Activated CD8-positive, alpha-beta memory T cell treated with anti-CD3 and anti-CD28 coated beads for 24 hours (primary cell): ENCODE data around the gene LDLRAD4.
A peak's percentile ranks its signal among the peaks of the same experiment; 100 is the strongest.
"Not testable (repeated sequence)": the region's sequence is repeated elsewhere in the genome, so short reads cannot be mapped to it uniquely, and the experiment has no call there.

Experiments used
- DNase-seq: peaks from one replicate; pipeline ENCODE4 v3.0.0-alpha.2; 2020

LDLRAD4 gene

DNA sequence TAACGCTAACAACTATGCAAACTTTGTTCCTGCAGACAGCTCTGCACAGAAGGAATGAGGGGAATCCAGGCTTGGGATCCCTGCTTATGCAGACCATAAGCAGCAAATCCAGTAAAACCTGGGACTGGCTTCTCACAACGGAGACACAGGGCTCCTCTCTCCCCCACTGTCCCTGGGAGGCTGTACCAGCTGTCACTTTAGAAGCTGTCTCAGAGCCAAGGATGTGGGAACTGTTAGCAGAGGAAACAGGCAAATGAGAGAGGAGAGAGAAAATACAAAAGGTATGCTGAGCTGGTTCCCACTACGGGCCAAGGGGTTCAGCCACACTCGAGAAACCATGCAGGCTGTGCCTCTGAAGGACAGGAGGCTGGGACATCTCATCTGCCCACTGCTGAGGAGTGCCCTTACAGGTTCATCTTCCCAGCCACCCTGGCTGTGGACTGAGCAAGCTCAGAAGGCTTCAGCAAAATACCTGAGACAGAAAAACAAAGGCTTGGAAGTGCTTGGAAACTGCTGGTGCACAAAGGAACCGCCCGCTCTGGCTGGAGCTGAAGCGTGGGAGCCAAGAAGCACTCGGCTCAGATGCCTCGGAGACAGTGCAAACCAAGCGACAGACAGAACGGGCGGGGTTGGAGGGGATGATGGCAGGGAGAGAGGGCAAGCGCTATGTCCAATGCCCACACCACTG, 435.3 kb downstream of the LDLRAD4 start:
- DNase-seq: peak; percentile 28

DNA sequence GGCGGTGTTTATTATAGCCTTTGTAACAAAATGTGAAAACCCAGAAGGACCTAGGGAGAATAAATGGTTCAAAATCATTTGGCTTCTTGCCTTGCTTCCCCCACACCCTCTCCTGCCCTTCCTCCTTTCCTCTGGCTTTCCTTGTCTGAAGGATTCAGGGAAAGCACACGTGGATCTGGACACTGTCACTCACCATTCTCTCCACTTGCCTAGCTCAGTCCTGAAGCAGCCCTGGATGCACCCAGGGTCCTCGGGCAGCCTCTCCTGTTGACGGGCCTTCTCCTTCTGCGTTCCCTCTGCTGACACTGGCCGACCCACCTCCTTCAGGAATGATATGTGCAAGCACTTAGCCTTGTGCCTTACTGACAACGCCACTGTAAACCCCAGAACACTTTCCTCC, 439.4 kb downstream of the LDLRAD4 start:
- no peak for DNase-seq

DNA sequence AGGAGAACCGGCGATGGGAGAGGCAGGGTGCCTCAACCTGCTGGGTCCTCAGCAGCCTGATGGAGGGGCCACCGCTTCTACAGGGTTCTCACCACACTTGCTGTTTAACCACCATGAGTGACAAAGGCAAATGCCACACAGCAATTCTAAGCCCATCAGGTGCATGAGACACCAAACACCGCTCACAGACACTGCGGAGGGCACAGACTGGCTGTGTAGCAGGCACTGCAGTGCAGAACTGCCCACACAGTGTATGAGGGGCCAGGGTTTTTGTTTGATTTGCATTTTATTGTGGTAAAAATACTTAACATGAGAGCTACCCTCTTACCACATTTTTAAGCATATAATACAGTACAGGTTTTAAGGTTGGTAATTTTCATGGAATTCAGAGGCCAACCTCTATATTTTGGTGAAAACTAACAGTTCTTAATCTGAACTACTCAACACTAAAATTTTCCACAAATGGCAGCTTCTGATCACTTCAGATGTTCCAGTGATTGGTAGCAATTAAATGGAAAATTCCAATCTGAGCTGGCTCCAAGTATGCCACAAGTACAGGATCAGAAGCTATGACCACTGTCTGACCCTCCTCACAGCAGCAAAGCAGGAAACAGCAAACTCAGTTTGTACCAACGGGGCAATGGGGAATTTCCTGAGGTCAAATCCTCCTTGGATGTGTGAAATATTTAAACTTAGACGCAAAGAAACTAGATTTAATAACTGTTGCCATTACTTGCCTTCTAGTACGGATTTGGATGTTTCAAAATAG, 440.1 kb downstream of the LDLRAD4 start:
- no peak for DNase-seq

DNA sequence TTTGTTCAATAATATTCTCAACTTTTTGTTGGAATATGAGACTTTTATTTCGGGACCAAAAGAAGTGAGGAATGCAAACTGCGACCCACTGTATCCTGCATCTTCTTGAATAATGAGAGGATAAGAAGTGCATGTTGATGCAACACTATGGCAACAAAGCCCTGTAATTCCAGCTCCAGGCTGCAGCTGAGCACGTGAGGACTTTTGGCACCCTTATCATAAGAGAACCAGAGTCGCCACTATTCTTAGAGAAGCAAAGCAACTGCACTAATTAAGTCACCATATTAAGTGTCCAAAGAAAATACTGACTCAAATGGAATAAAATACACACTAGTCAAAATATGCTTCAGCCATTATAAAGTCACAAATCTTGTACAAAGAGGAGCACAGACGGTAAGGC, 441.9 kb downstream of the LDLRAD4 start:
- DNase-seq: no peak

DNA sequence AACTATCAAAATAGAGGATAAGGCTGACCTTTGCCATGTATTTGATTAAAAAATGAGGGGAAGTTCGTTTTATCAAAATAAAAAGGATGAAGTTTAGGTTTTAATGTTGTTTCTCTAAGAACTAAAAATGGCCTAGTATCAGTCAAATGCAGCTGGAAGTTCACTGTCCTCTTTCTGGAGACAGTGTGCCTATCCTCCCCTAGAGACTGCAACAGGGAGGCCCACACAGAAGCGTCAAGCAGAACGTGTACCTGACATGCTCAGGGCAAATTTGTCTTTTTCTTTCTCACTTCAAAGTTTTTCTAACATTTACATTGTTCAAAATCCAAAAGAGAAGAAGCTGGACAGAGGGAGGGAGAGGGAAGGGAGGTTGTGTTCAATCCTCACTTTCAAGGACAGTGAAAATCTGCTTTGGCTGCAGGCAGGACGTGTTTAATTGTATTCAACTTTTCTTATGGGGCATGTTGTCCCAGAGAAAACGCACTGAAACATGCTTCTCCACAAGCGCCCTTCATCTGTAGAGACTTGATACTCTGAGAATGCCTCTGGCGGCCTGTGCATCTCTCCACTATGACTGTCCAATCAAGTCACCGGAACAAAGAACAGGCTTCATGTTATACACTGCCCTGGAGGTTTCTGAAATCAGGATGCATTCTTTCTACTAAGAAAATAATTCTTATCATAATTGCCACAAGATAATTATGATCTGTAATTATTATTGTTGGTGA, 442.7 kb downstream of the LDLRAD4 start:
- DNase-seq: no peak

DNA sequence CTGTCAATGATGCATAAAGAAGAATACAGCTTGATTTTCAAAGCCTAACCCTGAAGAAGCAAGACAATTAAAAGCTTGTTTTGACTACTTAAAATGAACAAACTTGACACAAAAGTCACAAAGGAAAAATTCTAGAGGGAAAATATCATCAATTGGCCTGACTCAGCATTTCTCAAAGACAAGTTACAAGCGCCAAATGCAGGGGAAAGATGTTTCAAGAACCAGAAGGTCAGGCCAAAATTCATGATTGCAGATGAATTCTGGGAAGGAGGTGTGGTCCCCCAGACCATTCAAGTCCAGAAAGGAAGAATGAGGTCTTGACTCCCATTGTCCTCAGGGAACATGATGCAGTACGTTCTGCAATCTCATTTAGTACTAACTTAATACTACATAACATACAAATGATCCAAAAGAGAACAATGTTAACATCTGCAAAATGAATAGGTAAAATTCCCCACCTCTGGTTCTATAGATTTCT, 443.3 kb downstream of the LDLRAD4 start:
- no peak for DNase-seq

DNA sequence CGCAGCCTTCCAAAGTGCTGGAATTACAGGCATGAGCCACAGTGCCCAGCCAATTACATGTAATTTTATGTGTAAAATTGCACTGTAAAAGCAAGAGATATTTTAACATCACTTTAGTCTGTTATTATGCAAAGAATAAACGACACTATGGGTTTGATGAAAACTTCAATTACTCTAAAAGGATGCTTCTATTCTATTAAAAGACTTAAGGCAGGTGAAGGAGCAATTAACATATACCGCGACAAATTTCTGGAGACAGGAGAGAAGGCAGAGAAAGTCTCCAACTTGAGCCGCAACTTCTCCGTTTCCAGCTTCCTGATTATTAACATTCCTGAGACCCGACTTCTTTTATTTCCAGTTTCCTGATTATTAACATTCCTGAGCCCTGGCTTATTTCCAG, 454.1 kb downstream of the LDLRAD4 start:
- DNase-seq: no peak

DNA sequence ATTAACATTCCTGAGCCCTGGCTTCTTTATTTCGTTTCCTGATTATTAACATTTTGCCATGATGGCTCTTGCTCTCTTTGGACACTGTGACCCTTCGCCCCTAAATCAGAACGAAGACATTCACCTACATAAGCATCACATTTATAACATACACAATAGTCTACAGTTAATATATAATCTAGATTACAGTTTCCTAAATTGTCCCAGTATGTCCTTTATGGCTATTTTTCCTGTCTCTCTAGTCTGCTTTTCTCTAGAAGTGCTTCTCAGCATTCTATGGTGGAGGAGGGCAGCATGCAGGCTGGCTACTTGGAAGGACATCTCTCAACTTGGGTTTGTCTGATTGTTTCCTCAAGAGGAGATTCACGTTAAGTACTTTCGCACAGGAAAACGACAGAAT, 457.9 kb downstream of the LDLRAD4 start:
- DNase-seq: no peak

DNA sequence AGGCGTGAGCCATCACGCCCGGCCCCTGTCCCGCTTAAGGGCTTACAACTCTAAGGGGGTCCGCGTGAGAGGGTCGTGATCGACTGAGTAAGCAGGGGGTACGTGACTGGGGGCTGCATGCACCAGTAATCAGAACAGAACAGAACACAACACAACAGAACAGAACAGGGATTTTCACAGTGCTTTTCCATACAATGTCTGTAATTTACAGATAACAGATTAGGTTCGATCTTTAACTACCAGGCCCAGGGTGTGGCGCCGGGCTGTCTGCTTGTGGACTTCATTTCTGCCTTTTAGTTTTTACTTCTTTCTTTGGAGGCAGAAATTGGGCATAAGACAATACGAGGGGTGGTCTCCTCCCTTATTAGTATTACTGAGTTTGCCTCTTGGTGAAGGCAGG, 458.8 kb downstream of the LDLRAD4 start:
- not testable (repeated sequence) for DNase-seq

DNA sequence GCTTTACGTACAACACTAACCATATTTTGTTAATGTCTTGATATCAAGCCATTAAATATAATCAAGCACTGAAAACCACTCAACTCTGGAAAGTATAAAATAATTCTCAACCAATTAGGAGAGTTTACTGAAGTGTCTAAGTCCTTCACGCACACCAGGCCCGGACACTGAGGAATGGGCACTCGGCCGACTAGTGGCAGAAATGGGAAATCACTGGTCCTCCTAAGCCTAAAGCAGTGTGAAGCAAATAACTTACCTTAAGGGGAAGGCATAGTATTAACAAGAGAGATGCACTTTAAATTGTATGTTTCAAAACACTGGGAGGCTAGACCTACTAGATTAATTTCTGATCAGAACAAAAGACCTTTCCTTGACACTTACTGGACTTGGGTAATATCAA, 462.1 kb downstream of the LDLRAD4 start:
- DNase-seq: no peak

DNA sequence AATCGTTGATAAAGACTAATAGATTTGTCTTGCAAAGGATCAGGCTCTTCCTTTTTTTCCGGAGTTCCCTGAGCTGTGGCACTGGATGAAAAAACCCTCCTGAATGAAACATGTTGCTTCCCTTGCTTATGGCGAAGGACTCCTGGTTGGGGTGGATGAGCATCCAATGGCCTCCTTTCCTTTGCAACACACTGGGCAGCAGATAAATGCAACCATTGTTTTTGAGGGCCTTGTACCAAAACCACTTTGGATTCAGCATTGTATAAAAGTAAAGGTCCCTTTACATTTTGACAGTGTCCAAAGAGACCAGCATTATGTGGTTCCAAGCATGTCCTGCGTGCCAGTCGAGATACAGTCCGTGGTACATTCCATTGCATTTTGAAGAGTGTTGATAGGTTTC, 463.1 kb downstream of the LDLRAD4 start:
- no peak for DNase-seq

DNA sequence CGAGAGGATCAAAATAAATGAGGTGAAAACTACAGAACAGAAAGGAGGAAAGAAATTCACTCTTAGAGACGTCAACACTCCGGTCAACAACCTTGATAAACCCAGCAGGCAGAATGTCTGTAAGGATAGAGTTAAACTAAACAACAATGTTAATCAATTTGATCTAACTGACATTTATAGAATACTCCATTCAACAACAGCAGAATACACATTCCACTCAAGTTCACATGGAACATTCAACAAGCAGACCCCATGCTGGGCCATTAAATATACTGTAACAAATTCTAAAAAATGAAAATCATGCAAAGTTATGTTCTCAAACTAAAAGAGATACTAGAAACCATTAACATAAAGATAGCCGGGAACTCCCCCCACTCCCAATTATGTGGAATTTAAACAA, 466.0 kb downstream of the LDLRAD4 start:
- no peak for DNase-seq

DNA sequence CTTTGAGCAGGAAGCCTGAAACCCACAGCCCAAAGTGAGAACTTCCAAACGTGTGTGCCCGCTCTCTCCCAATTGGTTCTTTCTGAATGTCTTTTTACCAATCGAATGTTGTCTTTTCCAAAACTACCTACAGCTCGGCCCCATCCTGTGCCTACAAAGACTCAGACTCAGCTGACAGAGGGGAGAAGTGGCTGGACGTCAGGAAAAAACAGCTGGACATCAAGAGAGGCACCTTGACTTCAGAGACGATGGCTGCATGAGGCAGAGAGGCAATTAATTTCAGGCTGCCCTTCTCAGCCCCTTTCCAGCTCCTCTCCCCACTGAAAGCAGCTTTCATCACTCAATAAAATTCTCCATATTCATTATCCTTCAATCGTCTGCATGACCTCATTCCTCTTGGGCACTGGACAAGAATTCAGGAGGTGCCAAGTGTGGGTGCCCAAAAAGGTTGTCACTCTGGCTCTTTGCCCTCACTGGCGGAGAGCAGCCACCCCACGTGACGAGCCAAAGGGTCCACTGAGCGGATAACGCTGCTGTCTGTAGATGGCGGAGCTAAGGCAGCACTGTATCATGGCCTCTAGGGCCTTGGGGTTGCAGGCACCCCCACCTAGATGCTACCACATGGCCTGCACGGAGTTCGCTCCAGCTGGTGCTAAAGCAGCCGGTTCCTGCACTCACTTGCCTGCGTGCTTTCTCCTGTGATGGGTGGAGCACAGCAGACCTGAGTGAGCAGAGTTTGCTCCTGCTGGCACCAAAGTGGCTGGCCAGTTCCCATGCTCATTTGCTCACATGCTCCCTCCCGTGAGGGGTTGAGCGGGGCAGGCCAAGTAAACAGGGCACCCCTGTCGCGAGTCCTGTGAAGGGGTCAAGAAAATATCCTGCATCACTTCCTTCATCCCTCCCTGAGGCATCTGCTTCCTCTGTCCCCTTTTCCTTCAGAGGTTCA, 469.9 kb downstream of the LDLRAD4 start:
- DNase-seq: no peak

DNA sequence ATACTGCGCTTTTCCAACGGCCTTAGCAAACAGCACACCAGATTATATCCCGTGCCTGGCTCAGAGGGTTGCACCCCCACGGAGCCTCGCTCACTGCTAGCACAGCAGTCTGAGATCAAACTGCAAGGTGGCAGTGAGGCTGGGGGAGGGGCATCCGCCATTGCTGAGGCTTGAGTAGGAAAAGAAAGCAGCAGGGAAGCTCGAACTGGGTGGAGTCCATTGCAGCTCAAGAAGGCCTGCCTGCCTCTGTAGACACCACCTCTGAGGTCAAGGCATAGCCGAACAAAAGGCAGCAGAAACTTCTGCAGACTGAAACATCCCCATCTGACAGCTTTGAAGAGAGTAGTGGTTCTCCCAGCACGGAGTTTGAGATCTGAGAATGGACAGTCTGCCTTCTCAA, 471.5 kb downstream of the LDLRAD4 start:
- DNase-seq: not testable (repeated sequence)

DNA sequence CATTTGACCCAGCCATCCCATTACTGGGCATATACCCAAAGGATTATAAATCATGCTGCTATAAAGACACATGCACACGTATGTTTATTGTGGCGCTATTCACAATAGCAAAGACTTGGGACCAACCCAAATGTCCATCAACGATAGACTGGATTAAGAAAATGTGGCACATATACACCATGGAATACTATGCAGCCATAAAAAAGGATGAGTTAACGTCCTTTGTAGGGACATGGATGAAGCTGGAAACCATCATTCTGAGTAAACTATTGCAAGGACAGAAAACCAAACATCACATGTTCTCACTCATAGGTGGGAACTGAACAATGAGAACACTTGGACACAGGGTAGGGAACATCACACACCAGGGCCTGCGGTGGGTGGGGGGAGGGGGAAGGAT, 476.8 kb downstream of the LDLRAD4 start:
- DNase-seq: not testable (repeated sequence)

DNA sequence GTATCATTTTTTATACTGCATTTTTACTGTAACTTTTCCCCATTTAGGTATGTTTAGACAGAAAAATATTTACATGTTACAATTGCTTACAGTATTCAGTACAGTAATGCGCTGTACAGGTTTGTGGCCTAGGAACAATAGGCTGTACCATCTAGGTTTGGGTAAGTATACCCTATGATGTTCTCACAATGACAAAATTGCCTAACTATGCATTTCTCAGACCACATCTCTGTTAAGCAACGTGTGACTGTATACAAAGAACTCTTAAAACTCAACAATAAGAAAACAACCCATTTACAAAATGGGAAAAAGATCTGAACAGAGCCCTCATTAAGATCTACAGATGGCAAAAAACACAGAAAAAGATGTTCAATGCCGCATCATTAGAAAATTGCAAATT, 478.4 kb downstream of the LDLRAD4 start:
- DNase-seq: no peak

DNA sequence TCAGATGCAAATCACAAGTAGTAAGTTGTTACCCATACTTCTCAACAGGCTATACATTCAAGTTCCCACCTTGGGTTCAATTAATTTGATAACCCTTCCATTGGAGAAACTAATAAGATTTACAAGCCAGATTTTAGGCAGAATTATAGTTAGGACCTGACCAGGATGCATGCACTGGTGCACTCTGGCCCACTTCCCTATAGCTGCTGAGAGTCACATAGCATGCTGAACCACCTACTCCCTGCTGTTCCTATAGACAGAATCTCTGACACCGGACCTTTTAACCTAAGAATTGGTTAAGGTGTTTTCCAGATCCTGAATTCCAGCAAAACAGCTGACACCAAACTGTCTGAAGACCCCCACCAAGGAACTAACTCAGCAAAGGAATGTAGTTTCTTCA, 481.6 kb downstream of the LDLRAD4 start:
- DNase-seq: no peak
